HepG2 (cell line): ENCODE data around the gene SLC25A19. TPM values are rescaled to one million over a fixed set of nuclear protein-coding genes. Genes with fewer than 3 reads are reported as not detected.

ENCODE experiments used
- BRD4 ChIP-seq: sonication (generic); formaldehyde crosslinking; IDR thresholded peaks from 2 replicates; pipeline ENCODE4 v1.4.0; 2020; ENCODE audit warnings: missing genetic modification reagents
- CSRNP2 ChIP-seq: sonication (generic); formaldehyde crosslinking; conservative IDR thresholded peaks from 2 replicates; pipeline ENCODE4 v1.8.0; 2022; ENCODE audit warnings: low read depth, missing genetic modification reagents
- DNMT1 ChIP-seq: sonication (generic); formaldehyde crosslinking; IDR thresholded peaks from 2 replicates; pipeline ENCODE4 v1.5.1; 2020; ENCODE audit warnings: mild to moderate bottlenecking, missing genetic modification reagents
- ELF1 ChIP-seq: sonication (generic); formaldehyde crosslinking; IDR thresholded peaks from 2 replicates; pipeline ENCODE4 v1.4.0; 2020; ENCODE audit warnings: missing genetic modification reagents
- HMG20B ChIP-seq: conservative IDR thresholded peaks from 2 replicates; pipeline ENCODE4 v1.6.1; 2016; ENCODE audit warnings: missing genetic modification reagents, missing compliant biosample characterization
- KDM4B ChIP-seq: sonication (generic); formaldehyde crosslinking; IDR thresholded peaks from 2 replicates; pipeline ENCODE4 v1.4.0; 2020; ENCODE audit warnings: missing genetic modification reagents
- KLF9 ChIP-seq: IDR thresholded peaks from 2 replicates; pipeline ENCODE4 v1.6.1; 2016; ENCODE audit warnings: low read depth
- POLR2A ChIP-seq, 2 experiments: IDR thresholded peaks; 2 replicates each; pipeline ENCODE4 v1.6.1; 2011; ENCODE audit warnings: low read depth in 2 of 2, low read length in 2 of 2, mild to moderate bottlenecking in 1 of 2, moderate library complexity in 1 of 2; ENCODE audit not compliant: insufficient read depth in 1 of 2
- RFX3 ChIP-seq: IDR thresholded peaks from 2 replicates; pipeline ENCODE4 v1.6.1; 2016; ENCODE audit warnings: missing biosample characterization, missing genetic modification reagents
- SOX5 ChIP-seq: IDR thresholded peaks from 2 replicates; pipeline ENCODE4 v1.6.1; 2016; ENCODE audit warnings: borderline replicate concordance
- SOX6 ChIP-seq, 2 experiments: fragments of 450-650 bp in 1 of 2; sonication (generic) in 1 of 2; formaldehyde crosslinking in 1 of 2; IDR thresholded peaks; 2 replicates each; pipeline versions ENCODE4 v1.4.0 to v1.6.1; 2017 to 2020; ENCODE audit warnings: antibody characterized with exemption in 1 of 2, mild to moderate bottlenecking in 1 of 2, missing genetic modification reagents in 1 of 2
- ZBTB14 ChIP-seq: sonication (generic); formaldehyde crosslinking; IDR thresholded peaks from 2 replicates; pipeline ENCODE4 v1.4.0; 2020; ENCODE audit warnings: missing genetic modification reagents
- ZFP82 ChIP-seq: sonication (generic); formaldehyde crosslinking; IDR thresholded peaks from 2 replicates; pipeline ENCODE4 v1.5.1; 2020; ENCODE audit warnings: mild to moderate bottlenecking, missing genetic modification reagents, borderline replicate concordance
- ZNF234 ChIP-seq: sonication (generic); formaldehyde crosslinking; conservative IDR thresholded peaks from 2 replicates; pipeline ENCODE4 v1.5.1; 2020; ENCODE audit warnings: mild to moderate bottlenecking, missing genetic modification reagents
- ZNF430 ChIP-seq: sonication (generic); formaldehyde crosslinking; IDR thresholded peaks from 2 replicates; pipeline ENCODE4 v1.9.0; 2021; ENCODE audit warnings: mild to moderate bottlenecking, missing genetic modification reagents
- ZNF605 ChIP-seq: sonication (generic); formaldehyde crosslinking; IDR thresholded peaks from 2 replicates; pipeline ENCODE4 v1.8.0; 2022; ENCODE audit warnings: mild to moderate bottlenecking, missing genetic modification reagents
- ZSCAN12 ChIP-seq: sonication (generic); formaldehyde crosslinking; IDR thresholded peaks from 2 replicates; pipeline ENCODE4 v1.9.0; 2021; ENCODE audit warnings: mild to moderate bottlenecking, missing genetic modification reagents
- polyA plus RNA-seq, 8 experiments: library from polyadenylated mRNA; depleted of rRNA in 3 of 8; stranded (reverse) in 7 of 8; unstranded in 1 of 8; fragments of >200 nt; fragmentation: Illumina TruSeq in 4 of 8; extraction: Trizol in 4 of 8; gene quantifications; 2 replicates each; pipeline versions ENCODE4 v1.2.1 to v1.2.3, GENCODE V29; 2011 to 2016; ENCODE audit warnings: low read depth in 4 of 8, missing spikeins in 1 of 8, mixed read lengths in 1 of 8; ENCODE audit not compliant: insufficient read depth in 1 of 8
- total RNA-seq, 5 experiments: library from RNA; depleted of rRNA; stranded (reverse); fragments of >200 nt; fragmentation: Illumina TruSeq; extraction: Trizol; gene quantifications; 2 replicates each; pipeline ENCODE4 v1.2.3, GENCODE V29; 2016; ENCODE audit warnings: low read depth in 1 of 5
- TF ChIP-seq, protein P1 (sequence below): sonication (generic); formaldehyde crosslinking; IDR thresholded peaks from 2 replicates; pipeline ENCODE4 v1.8.1; 2023; ENCODE audit warnings: mild to moderate bottlenecking, missing genetic modification reagents
- TF ChIP-seq, protein P2 (sequence below): sonication (generic); formaldehyde crosslinking; IDR thresholded peaks from 2 replicates; pipeline ENCODE4 v1.4.0; 2020; ENCODE audit warnings: missing genetic modification reagents, borderline replicate concordance

The SLC25A19 gene
- total and polyA plus RNA-seq, 2 of the 13 experiments (the other 11 are each of a cell fraction or from before 2014, with no cell fraction given) = 24.4 to 41.4 TPM

DNA sequence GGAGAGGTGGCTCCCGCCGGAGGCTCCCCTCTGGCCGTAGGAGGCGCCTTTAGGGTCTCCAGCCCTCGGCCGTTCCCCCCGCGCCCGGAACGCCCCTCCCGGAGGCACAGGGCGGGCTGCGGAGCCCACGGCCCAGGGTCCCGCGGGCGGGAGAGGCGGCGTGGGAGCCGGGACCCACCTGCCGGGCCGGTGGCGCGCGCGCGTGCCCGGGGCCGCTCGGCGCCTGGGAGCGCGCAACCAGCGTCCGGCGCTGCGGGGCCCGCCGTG, 18.3 kb downstream of the SLC25A19 start, which contains the start of gene MIF4GD (continued):
- TF ChIP-seq ZSCAN12 (CRISPR knock-in tag) (0 out of 2 replicates have a peak, but pooled peaks have one; percentile 12), ZNF234 (CRISPR knock-in tag) (0 out of 2 replicates have a peak, but pooled peaks have one; percentile 23), ELF1 (CRISPR knock-in tag) (no peak), SOX5 (no peak), DNMT1 (CRISPR knock-in tag) (no peak), RFX3 (no peak), HMG20B (CRISPR knock-in tag) (no peak), ZFP82 (CRISPR knock-in tag) (no peak; the same call in 1 of the 2 replicates), SOX6 (IDR thresholded peaks at IDR 0.05) (no peak), SOX6 (CRISPR knock-in tag; IDR thresholded peaks at IDR 0.05) (no peak), KDM4B (no peak), KLF9 (CRISPR knock-in tag) (no peak), ZBTB14 (peak; percentile 88; the same call in 1 of the 2 replicates), ZNF430 (CRISPR knock-in tag) (peak; percentile 0; the same call in 1 of the 2 replicates), ZNF605 (CRISPR knock-in tag) (peak; percentile 11), BRD4 (CRISPR knock-in tag) (no peak), POLR2A (IDR thresholded peaks at IDR 0.05; ENCODE audit: insufficient read depth in 1 of 2, low read depth in 2 of 2, low read length in 2 of 2) (peak in 1 of 2 experiments; percentile 20; a peak in 1 of 4 replicates), CSRNP2 (CRISPR knock-in tag) (no peak)
- TF ChIP-seq, protein P1, sequence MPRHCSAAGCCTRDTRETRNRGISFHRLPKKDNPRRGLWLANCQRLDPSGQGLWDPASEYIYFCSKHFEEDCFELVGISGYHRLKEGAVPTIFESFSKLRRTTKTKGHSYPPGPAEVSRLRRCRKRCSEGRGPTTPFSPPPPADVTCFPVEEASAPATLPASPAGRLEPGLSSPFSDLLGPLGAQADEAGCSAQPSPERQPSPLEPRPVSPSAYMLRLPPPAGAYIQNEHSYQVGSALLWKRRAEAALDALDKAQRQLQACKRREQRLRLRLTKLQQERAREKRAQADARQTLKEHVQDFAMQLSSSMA (CRISPR knock-in tag) = 0 out of 2 replicates have a peak, but pooled peaks have one; percentile 7
- TF ChIP-seq, protein P2, sequence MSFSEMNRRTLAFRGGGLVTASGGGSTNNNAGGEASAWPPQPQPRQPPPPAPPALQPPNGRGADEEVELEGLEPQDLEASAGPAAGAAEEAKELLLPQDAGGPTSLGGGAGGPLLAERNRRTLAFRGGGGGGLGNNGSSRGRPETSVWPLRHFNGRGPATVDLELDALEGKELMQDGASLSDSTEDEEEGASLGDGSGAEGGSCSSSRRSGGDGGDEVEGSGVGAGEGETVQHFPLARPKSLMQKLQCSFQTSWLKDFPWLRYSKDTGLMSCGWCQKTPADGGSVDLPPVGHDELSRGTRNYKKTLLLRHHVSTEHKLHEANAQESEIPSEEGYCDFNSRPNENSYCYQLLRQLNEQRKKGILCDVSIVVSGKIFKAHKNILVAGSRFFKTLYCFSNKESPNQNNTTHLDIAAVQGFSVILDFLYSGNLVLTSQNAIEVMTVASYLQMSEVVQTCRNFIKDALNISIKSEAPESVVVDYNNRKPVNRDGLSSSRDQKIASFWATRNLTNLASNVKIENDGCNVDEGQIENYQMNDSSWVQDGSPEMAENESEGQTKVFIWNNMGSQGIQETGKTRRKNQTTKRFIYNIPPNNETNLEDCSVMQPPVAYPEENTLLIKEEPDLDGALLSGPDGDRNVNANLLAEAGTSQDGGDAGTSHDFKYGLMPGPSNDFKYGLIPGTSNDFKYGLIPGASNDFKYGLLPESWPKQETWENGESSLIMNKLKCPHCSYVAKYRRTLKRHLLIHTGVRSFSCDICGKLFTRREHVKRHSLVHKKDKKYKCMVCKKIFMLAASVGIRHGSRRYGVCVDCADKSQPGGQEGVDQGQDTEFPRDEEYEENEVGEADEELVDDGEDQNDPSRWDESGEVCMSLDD = no peak
